Coronary artery (tissue), 2 donors: ENCODE data around the gene SARS1.

Experiments
- DNase-seq: peaks from one replicate; pipeline ENCODE4 v3.0.0-alpha.2; 2017; ENCODE audit warnings: low spot score
- H3K27ac ChIP-seq, 2 donors: fragments of 200-600 bp; sonication (generic); one replicate each; pipeline ENCODE4 v1.5.1; 2016 to 2019
- H3K4me3 ChIP-seq: fragments of 200-600 bp; sonication (generic); 2 replicates; pipeline ENCODE4 v1.5.1; 2016; ENCODE audit warnings: mild to moderate bottlenecking, moderate library complexity
- CTCF ChIP-seq: fragments of 200-600 bp; sonication (generic); IDR thresholded peaks from one replicate; pipeline ENCODE4 v1.5.1; 2019; ENCODE audit warnings: antibody characterized with exemption

Gene SARS1

GRCh38 chr1:109257682-109258421 is 44.1 kb downstream of the SARS1 start:
- Histone ChIP-seq H3K4me3 (no peak overlapping the region), H3K27ac (no peak overlapping the region)
- no peak for DNase-seq
- TF ChIP-seq CTCF: no peak

GRCh38 chr1:109258481-109259466 is 45.1 kb downstream of the SARS1 start:
- H3K27ac ChIP-seq: no peak overlapping the region
- no peak overlapping the region for H3K4me3 ChIP-seq
- DNase-seq: no peak
- TF ChIP-seq CTCF: no peak

GRCh38 chr1:109259674-109260557 is 46.2 kb downstream of the SARS1 start:
- no peak for DNase-seq
- no peak overlapping the region for H3K27ac ChIP-seq
- TF ChIP-seq CTCF: no peak
- no peak overlapping the region for H3K4me3 ChIP-seq

DNA sequence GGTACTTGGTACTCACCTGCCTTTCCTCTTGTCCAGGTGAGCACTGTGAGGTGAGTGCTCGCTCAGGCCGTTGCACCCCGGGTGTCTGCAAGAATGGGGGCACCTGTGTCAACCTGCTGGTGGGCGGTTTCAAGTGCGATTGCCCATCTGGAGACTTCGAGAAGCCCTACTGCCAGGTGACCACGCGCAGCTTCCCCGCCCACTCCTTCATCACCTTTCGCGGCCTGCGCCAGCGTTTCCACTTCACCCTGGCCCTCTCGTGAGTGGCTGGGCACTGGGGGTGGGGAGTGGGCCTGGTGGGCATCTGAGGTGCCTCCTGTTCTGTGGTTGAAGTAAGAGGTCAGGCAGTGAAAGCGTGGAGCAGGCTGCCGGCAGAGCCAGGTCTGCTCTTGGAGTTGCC is 47.3 kb downstream of the SARS1 start:
- TF ChIP-seq CTCF: no peak
- no peak overlapping the region for H3K4me3 ChIP-seq
- no peak for DNase-seq
- no peak overlapping the region for H3K27ac ChIP-seq

- no peak for TF ChIP-seq CTCF
- no peak overlapping the region for H3K4me3 ChIP-seq
- no peak overlapping the region for H3K27ac ChIP-seq
- DNase-seq: no peak
These were observed 47.9 kb downstream of the SARS1 start for GRCh38 chr1:109261578-109261977.

DNA sequence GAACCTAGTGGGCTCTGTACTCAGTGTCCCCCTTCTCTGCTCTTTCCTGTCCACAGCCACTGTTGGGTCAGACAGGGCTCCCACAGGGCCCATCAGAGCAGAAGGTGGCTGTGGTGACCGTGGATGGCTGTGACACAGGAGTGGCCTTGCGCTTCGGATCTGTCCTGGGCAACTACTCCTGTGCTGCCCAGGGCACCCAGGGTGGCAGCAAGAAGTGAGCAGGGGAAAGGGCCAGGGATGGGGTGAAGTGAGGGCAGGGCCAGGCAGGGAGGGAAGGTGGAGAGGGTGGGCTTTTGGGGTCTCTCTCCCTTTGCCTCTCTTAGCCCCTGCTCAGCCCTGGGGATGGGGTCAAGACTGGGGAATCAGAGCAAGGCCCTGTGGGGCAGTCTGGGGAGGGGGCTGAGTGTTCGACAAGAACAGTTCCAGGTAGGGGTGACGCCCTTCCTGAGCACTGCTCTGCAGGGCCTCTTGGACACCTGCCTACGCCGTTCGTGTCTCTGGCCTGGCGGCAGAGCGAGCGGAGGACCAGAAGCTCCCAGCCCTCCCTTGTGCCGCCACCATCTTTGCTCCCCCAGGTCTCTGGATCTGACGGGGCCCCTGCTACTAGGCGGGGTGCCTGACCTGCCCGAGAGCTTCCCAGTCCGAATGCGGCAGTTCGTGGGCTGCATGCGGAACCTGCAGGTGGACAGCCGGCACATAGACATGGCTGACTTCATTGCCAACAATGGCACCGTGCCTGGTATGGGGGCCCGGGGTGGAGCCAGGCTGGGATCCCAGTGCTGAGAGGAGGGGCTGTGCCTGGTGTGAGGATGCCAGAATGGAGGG is 48.7 kb downstream of the SARS1 start:
- no peak for TF ChIP-seq CTCF
- H3K27ac ChIP-seq: no peak overlapping the region
- H3K4me3 ChIP-seq: no peak overlapping the region
- DNase-seq: no peak
